ENCODE data around the gene FYB1.
"Not testable (repeated sequence)": the region's sequence is repeated elsewhere in the genome, so short reads cannot be mapped to it uniquely, and the experiment has no call there.

The FYB1 gene

GRCh38 chr5:39219437-39219836 is at the start of gene FYB1:
Gene FYB1 (minus strand): TSS chr5:39219563. CDS start chr5:39202960, 16,603 bp downstream.
- no peak for DNase-seq

GRCh38 chr5:39267186-39267585 is 47.8 kb upstream of the FYB1 start:
- no peak for DNase-seq

DNA sequence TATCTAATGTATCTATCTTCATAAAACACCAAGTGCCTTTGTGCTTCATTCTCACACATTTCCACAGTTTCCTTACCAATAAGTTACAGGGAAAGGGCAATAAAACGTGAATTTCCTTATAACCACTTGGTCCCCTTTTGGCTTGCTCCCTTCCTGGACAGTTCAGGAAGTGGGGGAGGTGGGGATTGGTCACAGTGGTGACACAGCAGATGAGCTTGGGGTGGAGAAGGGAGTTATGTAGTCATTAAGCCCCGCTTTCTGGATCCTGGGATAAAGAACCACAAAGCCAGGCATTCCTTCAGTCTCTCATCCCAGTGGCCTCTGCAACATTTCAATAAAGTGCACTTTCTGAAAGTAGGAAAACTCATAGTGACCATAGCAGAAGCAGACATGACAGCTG is 47.1 kb upstream of the FYB1 start:
- DNase-seq: no peak

DNA sequence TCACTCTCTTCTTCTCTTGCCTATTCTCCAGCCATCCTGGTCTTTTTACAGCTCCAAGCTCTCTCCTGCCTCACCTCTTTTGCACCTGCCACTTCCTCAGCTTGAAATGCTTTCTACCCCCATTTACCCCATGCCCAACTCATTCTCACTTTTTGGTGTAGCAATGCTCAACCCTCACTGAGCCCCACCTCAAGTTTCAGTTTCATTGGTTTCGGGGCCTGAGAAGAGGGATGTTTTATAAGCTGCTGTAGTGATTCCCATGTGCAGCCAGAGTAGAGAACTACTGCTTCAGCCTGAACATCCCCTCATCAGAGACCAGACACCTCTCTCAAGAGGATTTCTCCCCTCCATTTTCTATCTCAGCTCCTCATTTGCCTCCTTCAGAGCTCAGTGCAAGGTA is 45.2 kb upstream of the FYB1 start:
- DNase-seq: no peak

GRCh38 chr5:39262981-39263380 is 43.6 kb upstream of the FYB1 start:
- DNase-seq: no peak

GRCh38 chr5:39260095-39260494 is 40.7 kb upstream of the FYB1 start:
- no peak for DNase-seq

GRCh38 chr5:39257554-39257953 is 38.2 kb upstream of the FYB1 start:
- DNase-seq: no peak

GRCh38 chr5:39256477-39257235 is 37.3 kb upstream of the FYB1 start:
- no peak for DNase-seq

GRCh38 chr5:39255406-39255805 is 36.0 kb upstream of the FYB1 start:
- no peak for DNase-seq

- DNase-seq: no peak
These were observed 35.3 kb upstream of the FYB1 start for GRCh38 chr5:39254671-39255070.

GRCh38 chr5:39253196-39253595 is 33.8 kb upstream of the FYB1 start:
- DNase-seq: no peak

DNA sequence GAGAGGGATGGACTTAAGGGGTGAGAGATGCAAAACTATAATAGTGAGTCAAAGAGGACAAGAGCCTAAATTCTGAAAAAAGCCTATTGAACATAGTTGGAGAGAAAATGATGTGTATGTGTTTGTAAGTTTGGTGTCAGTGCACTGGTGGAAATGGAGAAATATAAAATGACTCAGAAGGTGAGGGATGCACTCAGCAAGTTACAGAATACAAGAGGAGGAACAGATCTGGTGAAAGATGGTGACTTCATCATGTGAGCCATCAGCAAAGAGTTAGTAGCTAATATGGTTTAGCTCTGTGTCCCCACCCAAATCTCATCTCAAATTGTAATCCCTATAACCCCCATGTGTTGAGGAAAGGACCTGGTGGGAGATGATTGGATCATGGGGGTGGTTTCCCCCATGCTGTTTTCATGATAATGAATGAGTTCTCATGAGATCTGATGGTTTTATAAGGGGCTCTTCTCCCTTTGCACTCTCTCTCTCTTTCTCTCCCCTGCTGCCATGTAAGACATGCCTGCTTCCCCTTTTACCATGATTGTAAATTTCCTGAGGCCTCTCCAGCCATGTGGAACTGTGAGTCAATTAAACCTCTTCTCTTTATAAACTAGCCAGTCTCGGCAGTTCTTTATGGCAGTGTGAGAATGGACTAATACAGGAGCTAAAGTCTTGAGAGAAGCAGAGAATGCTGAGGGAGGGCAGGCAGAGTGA is 30.4 kb upstream of the FYB1 start:
- no peak for DNase-seq

- no peak for DNase-seq
These were observed 29.7 kb upstream of the FYB1 start for GRCh38 chr5:39249069-39249468.

- no peak for DNase-seq
These were observed 21.4 kb upstream of the FYB1 start for GRCh38 chr5:39240750-39241149.

GRCh38 chr5:39238366-39239105 is 19.2 kb upstream of the FYB1 start:
- DNase-seq: no peak

- DNase-seq: no peak
These were observed 17.4 kb upstream of the FYB1 start for GRCh38 chr5:39236718-39237117.

DNA sequence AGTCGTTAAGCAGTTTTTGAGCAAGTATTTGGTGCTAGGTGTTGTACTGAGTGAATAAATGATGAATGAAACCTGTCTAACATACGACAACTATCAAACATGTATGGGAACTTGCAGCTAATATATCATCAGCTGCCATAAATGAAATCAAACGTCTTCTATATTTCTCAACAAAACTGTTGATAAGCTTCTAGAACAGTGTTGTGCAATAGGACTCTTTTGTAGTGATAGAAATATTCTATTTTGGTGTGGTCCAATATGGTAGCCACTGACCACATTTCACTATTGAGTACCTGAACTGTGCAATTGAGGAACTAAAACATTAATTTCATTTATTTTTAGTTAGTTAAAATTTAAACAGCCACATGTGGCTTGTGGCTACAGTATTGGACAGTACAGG is 16.3 kb upstream of the FYB1 start:
- no peak for DNase-seq

- not testable (repeated sequence) for DNase-seq
These were observed 15.1 kb upstream of the FYB1 start for GRCh38 chr5:39234494-39234893.

DNA sequence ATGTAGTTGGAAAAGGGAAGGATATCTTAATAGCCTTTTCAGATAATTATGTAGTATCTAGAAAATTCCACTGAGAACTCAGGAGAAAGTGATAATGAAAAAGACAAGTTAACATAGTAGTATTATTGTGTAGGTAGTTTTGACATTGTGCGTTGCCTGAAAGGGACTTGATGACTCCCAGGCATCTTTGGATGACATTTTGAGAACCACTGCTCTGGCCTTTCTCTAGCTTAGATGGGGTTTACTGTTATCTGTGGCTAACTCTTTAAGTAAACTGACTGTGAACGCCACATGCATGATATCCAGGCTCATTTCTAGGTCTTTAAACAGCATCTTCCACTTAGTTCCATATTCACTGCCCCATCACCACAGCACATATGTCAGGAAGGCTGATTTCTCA is 14.4 kb upstream of the FYB1 start:
- DNase-seq: no peak

DNA sequence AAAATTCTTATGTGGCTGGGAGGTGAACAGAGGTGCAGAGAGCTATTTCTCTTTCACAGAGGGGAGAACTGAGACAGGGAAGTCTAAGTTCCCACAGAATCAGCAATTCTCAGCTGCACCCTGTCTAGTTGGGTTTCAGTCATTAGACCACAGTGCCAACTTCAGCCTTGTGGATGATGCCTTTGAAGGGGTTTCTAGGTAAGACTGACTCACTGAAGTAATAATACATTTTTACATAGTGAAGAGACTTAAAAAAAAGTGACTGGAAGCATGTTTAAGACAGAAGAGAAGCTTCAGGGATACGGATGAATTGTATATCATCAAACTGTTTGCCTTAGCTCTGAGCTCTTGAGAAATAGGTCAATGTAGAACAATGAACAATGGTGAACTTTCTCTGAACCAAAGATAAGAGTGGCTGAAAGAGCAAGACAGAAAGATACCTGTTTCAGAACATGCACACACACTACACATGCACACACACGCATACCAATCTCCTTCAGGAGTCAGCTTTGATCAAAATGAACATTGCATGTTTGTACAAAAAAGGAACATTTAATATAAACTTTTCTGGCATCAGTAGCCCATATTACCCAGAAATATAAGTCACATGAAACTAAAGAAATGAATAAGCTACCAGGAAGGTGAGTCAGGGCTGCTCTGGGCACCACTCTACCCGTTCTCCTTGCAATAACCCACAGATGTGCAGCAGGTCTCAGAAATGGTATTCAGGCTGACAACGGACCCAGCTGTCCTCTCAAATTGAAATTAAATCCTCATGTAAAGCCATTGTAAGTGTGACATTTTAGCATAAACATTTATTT is 12.6 kb upstream of the FYB1 start:
- DNase-seq: no peak

DNA sequence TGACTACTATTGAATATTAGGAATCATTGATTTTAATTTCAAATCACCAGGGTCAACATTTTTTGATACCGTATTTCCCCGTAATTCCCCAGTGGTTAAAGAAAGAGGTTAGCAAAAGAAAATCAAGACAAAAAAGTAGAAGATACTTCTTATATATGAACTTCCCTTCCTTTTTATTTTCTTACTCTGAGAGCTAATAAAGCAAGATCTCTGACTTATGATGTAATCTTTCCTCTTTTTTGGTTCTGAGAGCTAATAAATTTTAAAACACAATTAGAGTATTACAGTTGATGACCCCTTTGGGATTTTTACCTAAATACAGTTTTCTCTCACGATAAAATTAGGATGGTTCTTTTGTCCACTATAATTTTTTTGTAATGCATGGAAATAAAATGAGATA is 9.2 kb upstream of the FYB1 start:
- DNase-seq: no peak

DNA sequence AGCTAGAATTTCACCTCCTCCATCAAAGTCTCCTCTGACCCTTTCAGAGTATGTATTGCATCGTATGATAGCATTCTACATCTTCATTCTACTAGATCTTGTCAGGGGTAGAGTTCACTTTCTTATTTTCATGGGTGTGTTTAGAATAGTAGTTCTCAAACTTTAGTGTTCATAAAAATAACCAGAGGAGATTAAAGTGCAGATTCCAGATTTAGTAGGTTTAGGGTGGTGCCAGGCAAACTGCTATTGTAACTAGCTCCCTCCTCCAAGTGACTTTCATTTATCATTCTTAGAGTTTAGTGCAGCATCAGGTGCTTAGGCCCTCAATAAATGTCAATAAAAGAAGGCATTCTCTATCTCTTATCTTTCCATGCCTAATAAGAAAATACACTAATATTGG is 7.2 kb upstream of the FYB1 start:
- DNase-seq: no peak

DNA sequence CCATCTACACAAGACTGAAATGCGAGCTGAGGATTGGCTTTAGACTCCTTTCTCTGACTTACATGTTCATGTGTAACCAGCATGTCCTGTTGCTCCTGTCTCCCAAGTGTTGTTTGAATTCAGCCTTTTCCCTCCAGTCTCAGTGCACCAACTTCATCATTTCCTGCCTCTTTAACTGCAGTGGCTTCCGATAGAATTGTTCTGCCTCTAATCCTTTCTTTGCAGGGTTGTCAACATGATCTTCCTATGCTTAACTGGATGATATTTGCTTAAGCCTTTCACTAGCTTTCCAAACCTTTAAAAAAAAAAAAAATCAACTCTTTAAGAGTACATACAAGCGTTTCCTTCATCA is 6.7 kb upstream of the FYB1 start:
- no peak for DNase-seq
